HepG2 (cell line): ENCODE results near the gene PSRC1. TPM values are rescaled to one million over a fixed set of nuclear protein-coding genes. Genes with fewer than 3 reads are reported as not detected.

ENCODE experiments used
- ATAC-seq: fragments of 200-7000 bp; cut with Tn5 transposase; 3 replicates; pipeline ENCODE4 v1.9.1; 2020; ENCODE audit warnings: mild to moderate bottlenecking, moderate library complexity
- BruUV-seq: library from RNA; stranded (reverse); fragments of 400-500 nt; replicated peaks from 2 replicates; lab custom pipeline; 2021; lab: Mats Ljungman, UMichigan
- CTCF ChIA-PET: fragments of 300-600 bp; formaldehyde crosslinking; extraction: SDS; loops from one replicate; lab custom pipeline; 2021; ENCODE audit warnings: low total read pairs, inconsistent platforms, low intra/inter-chr PET ratio; lab: Yijun Ruan, JAX
- POLR2A ChIA-PET: fragments of 350-600 bp; sonication (Branson Sonifier 250); formaldehyde crosslinking; loops from one replicate; lab custom pipeline; 2020; ENCODE audit warnings: antibody characterized with exemption, inconsistent platforms; lab: Yijun Ruan, JAX
- DNase-seq: peaks from one replicate; pipeline ENCODE4 v3.0.0-alpha.2; 2015; ENCODE audit warnings: low spot score
- FAIRE-seq: peaks from 3 replicates; lab custom pipeline; 2011; peaks lifted over from hg19 to GRCh38; lab: Jason Lieb, UNC
- H2AFZ ChIP-seq: one replicate; pipeline ENCODE4 v1.6.1; 2011; ENCODE audit warnings: low read length, inconsistent platforms
- H3K27ac ChIP-seq: fragments of 300-600 bp; 3 replicates; pipeline ENCODE4 v1.8.0; 2011; ENCODE audit warnings: mixed run types, mild to moderate bottlenecking, mixed read lengths, low read length, inconsistent platforms; ENCODE audit not compliant: insufficient read depth; ENCODE audit errors: extremely low read length
- H3K27me3 ChIP-seq, 2 experiments: fragments of 200-600 bp in 1 of 2; 2 replicates in 1 of 2; 3 replicates in 1 of 2; pipeline versions ENCODE4 v1.6.0 to v1.8.0; 2011; ENCODE audit warnings: low read length in 2 of 2, mild to moderate bottlenecking in 2 of 2, moderate library complexity in 2 of 2, inconsistent platforms in 1 of 2; ENCODE audit not compliant: insufficient read depth in 2 of 2, control insufficient read depth in 1 of 2
- H3K36me3 ChIP-seq, 2 experiments: fragments of 200-600 bp in 1 of 2; replicated peaks in 1 of 2; 2 replicates in 1 of 2; 3 replicates in 1 of 2; pipeline versions ENCODE4 v1.5.1 to v1.8.0; 2011; ENCODE audit warnings: low read length in 2 of 2, inconsistent platforms in 1 of 2; ENCODE audit not compliant: insufficient read depth in 2 of 2, control insufficient read depth in 1 of 2
- H3K4me1 ChIP-seq: 2 replicates; pipeline ENCODE4 v1.5.1; 2012; ENCODE audit warnings: low read length, inconsistent platforms; ENCODE audit not compliant: insufficient read depth
- H3K4me2 ChIP-seq: 2 replicates; pipeline ENCODE4 v1.6.0; 2011; ENCODE audit warnings: low read depth, low read length, inconsistent platforms
- H3K4me3 ChIP-seq, 3 experiments: fragments of 200-600 bp in 1 of 3; sonication (generic), shearing (Covaris generic) in 1 of 3; replicated peaks in 1 of 3; 2 replicates each; pipeline ENCODE4 v1.5.1; 2011 to 2016; ENCODE audit warnings: low read length in 3 of 3, inconsistent platforms in 2 of 3, low read depth in 2 of 3, mild to moderate bottlenecking in 2 of 3, control low read depth in 1 of 3, mixed read lengths in 1 of 3; ENCODE audit not compliant: insufficient read depth in 1 of 3
- H3K79me2 ChIP-seq: one replicate; pipeline ENCODE4 v1.6.1; 2011; ENCODE audit warnings: low read length, inconsistent platforms; ENCODE audit not compliant: insufficient read depth
- H3K9ac ChIP-seq: 2 replicates; pipeline ENCODE4 v1.6.0; 2011; ENCODE audit warnings: mild to moderate bottlenecking, low read depth, low read length, inconsistent platforms; ENCODE audit not compliant: insufficient read depth
- H3K9me3 ChIP-seq: 2 replicates; pipeline ENCODE4 v1.5.1; 2012; ENCODE audit warnings: mild to moderate bottlenecking, low read length
- H4K20me1 ChIP-seq: 2 replicates; pipeline ENCODE4 v1.6.0; 2011; ENCODE audit warnings: inconsistent platforms, mild to moderate bottlenecking, low read length, moderate library complexity; ENCODE audit not compliant: insufficient read depth
- MAX ChIP-seq: IDR thresholded peaks from 2 replicates; pipeline ENCODE4 v1.6.1; 2012; ENCODE audit warnings: inconsistent platforms
- NONO ChIP-seq, 2 experiments: fragments of 450-650 bp in 1 of 2; sonication (generic) in 1 of 2; formaldehyde crosslinking in 1 of 2; IDR thresholded peaks in 1 of 2; conservative IDR thresholded peaks in 1 of 2; 2 replicates each; pipeline versions ENCODE4 v1.6.1 to v1.8.0; 2017 to 2022; ENCODE audit warnings: mild to moderate bottlenecking in 1 of 2, missing genetic modification reagents in 1 of 2, moderate library complexity in 1 of 2
- RAD21 ChIP-seq: fragments of 450-650 bp; formaldehyde crosslinking; IDR thresholded peaks from 2 replicates; pipeline ENCODE4 v1.5.0; 2020; ENCODE audit warnings: mild to moderate bottlenecking
- SRY ChIP-seq: sonication (generic); formaldehyde crosslinking; IDR thresholded peaks from 2 replicates; pipeline ENCODE4 v1.8.0; 2022; ENCODE audit warnings: mild to moderate bottlenecking, missing genetic modification reagents
- STAT6 ChIP-seq: sonication (generic); formaldehyde crosslinking; IDR thresholded peaks from 2 replicates; pipeline ENCODE4 v1.4.0; 2020; ENCODE audit warnings: missing genetic modification reagents, mild to moderate bottlenecking, borderline replicate concordance
- UBTF ChIP-seq: sonication (generic); formaldehyde crosslinking; IDR thresholded peaks from 2 replicates; pipeline ENCODE4 v1.4.0; 2020; ENCODE audit warnings: mild to moderate bottlenecking, missing genetic modification reagents
- ZNF326 ChIP-seq: sonication (generic); formaldehyde crosslinking; IDR thresholded peaks from 2 replicates; pipeline ENCODE4 v1.4.0; 2020; ENCODE audit warnings: missing genetic modification reagents, borderline replicate concordance
- ZNF331 ChIP-seq: sonication (generic); formaldehyde crosslinking; IDR thresholded peaks from 2 replicates; pipeline ENCODE4 v1.4.0; 2020; ENCODE audit warnings: missing genetic modification reagents
- ZNF343 ChIP-seq: sonication (generic); formaldehyde crosslinking; IDR thresholded peaks from 2 replicates; pipeline ENCODE4 v1.4.0; 2020; ENCODE audit warnings: mild to moderate bottlenecking, missing genetic modification reagents
- ZNF776 ChIP-seq: sonication (generic); formaldehyde crosslinking; IDR thresholded peaks from 2 replicates; pipeline ENCODE4 v1.4.0; 2020; ENCODE audit warnings: mild to moderate bottlenecking, missing genetic modification reagents
- ZSCAN31 ChIP-seq: sonication (generic); formaldehyde crosslinking; IDR thresholded peaks from 2 replicates; pipeline ENCODE4 v1.5.0; 2020; ENCODE audit warnings: low read depth, mild to moderate bottlenecking, missing genetic modification reagents
- WGBS: methylation state at CpG from one replicate; pipeline ENCODE4 v1.1.6; 2017; ENCODE audit warnings: low lambda C conversion rate; 5-methylcytosine and 5-hydroxymethylcytosine counted together
- in situ Hi-C: cut with HindIII; loops from 2 replicates; pipeline ENCODE4 v1.10.0; 2017; ENCODE audit warnings: low pct_unique_long_range_greater_than_20kb; ENCODE audit not compliant: extremely low pct_ligation_motif_present
- intact Hi-C: fragments of 100-400 bp; cut with micrococcal nuclease; formaldehyde crosslinking; loops from one replicate; pipeline ENCODE4 v1.10.0; 2022; ENCODE audit not compliant: unreplicated experiment
- polyA plus RNA-seq, 8 experiments: library from polyadenylated mRNA; depleted of rRNA in 3 of 8; stranded (reverse) in 7 of 8; unstranded in 1 of 8; fragments of >200 nt; fragmentation: Illumina TruSeq in 4 of 8; extraction: Trizol in 4 of 8; gene quantifications; 2 replicates each; pipeline versions ENCODE4 v1.2.1 to v1.2.3, GENCODE V29; 2011 to 2016; ENCODE audit warnings: low read depth in 4 of 8, missing spikeins in 1 of 8, mixed read lengths in 1 of 8; ENCODE audit not compliant: insufficient read depth in 1 of 8
- total RNA-seq, 5 experiments: library from RNA; depleted of rRNA; stranded (reverse); fragments of >200 nt; fragmentation: Illumina TruSeq; extraction: Trizol; gene quantifications; 2 replicates each; pipeline ENCODE4 v1.2.3, GENCODE V29; 2016; ENCODE audit warnings: low read depth in 1 of 5
- TF ChIP-seq, protein P1 (sequence below): sonication (generic); formaldehyde crosslinking; IDR thresholded peaks from 2 replicates; pipeline ENCODE4 v1.4.0; 2020; ENCODE audit warnings: missing genetic modification reagents
- TF ChIP-seq, protein P2 (sequence below): sonication (generic); formaldehyde crosslinking; IDR thresholded peaks from 2 replicates; pipeline ENCODE4 v1.5.0; 2020; ENCODE audit warnings: mild to moderate bottlenecking, missing genetic modification reagents, borderline replicate concordance

PSRC1 gene
- total and polyA plus RNA-seq, 2 of the 13 experiments (the other 11 are each of a cell fraction or from before 2014, with no cell fraction given) = 28.6 to 30.3 TPM

DNA sequence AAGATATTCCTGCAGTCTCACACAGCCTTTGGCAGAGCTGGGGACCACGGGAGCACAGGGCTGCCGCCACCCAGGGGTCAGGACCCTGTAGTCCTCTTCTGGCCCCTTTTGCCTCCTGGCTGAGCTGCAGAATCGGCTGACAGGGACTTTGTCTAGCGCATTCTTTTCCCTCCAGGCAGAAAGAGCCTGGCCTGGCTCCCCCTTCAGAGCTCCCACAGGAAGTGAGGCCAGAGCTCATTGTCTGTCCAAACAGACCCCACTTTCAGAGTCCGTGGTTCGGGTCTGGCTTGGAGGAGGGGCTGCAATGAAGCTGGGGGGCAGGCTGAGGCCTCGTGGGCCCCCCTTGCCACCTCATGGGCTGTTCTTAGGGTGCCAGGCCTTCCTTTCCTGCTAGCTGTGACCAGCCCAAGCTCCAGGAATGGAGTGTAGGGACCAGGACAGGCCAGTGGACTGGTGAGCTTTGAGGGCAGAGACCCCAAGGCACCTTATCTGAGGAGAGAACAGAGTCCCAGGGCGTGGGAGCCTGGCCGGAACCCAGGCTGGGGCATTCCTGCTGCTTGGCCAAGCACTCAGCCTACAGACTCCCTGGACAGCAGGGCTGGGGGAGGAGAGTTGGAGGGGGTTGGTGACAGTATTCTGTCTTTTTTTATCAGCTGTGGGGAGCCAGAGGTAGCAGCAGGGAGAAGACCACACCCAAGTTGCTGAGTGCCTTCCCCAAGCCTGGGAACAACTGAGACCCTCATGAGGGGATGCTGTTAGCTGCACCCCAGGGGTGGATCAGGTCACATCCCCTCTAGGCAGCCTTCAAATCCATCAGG lies 28.9 kb downstream of the PSRC1 start:
- H3K9ac ChIP-seq = peak overlapping the region; percentile 71
- WGBS = 0% methylated on average over 4 of the region's 9 CpGs
- H3K4me1 ChIP-seq = peaks cover 46% of the 10 kb centered on the region
- ChIA-PET CTCF (interaction anchor here (1.6 kb wide), 1 partner anchor 53 kb away, joined by 3 read pairs; no protein-coding TSS in a partner anchor), POLR2A (interaction anchor here (0.5 to 1.9 kb wide), 14 partner anchors 7 to 229 kb away, joined by 3 to 10 read pairs (median 4); partner anchors contain the start of genes PSRC1, SARS1 and SORT1)
- H3K27ac ChIP-seq = peak overlapping the region; percentile 88
- in situ Hi-C loops (no loop called here), intact Hi-C loops (no loop called here)
- DNase-seq = peak; percentile 69
- H3K79me2 ChIP-seq = no peaks in the 10 kb centered on the region
- ATAC-seq = peak; percentile 70
- H3K4me2 ChIP-seq = peak overlapping the region; percentile 91
- no peak overlapping the region for H2AFZ ChIP-seq
- H3K4me3 ChIP-seq = peak overlapping the region; percentile 29 to 59 (median 44); a peak in 5 of 6 replicates
- no peaks in the 10 kb centered on the region for H3K9me3 ChIP-seq
- BruUV-seq = no TSS peak
- peak; percentile 71 for FAIRE-seq
- no peaks in the 10 kb centered on the region for H4K20me1 ChIP-seq
- no peaks in the 10 kb centered on the region for H3K27me3 ChIP-seq
- H3K36me3 ChIP-seq = peaks cover 0 to 2% of the 10 kb centered on the region in 2 experiments; a peak in 1 of 5 replicates
- TF ChIP-seq SRY (CRISPR knock-in tag) (no peak), MAX (peak; percentile 29; the same call in 1 of the 2 replicates), ZNF776 (no peak), NONO (IDR thresholded peaks at IDR 0.05) (no peak), NONO (CRISPR knock-in tag; conservative IDR thresholded peaks at IDR 0.05) (peak; percentile 65; the same call in 1 of the 2 replicates), ZNF343 (CRISPR knock-in tag) (no peak), ZNF331 (CRISPR knock-in tag) (no peak), STAT6 (CRISPR knock-in tag) (no peak), UBTF (CRISPR knock-in tag) (peak; percentile 49; the same call in 1 of the 2 replicates), ZSCAN31 (CRISPR knock-in tag) (0 out of 2 replicates have a peak, but pooled peaks have one; percentile 54), ZNF326 (CRISPR knock-in tag) (no peak), RAD21 (CRISPR knock-in tag) (no peak)
- TF ChIP-seq, protein P1, sequence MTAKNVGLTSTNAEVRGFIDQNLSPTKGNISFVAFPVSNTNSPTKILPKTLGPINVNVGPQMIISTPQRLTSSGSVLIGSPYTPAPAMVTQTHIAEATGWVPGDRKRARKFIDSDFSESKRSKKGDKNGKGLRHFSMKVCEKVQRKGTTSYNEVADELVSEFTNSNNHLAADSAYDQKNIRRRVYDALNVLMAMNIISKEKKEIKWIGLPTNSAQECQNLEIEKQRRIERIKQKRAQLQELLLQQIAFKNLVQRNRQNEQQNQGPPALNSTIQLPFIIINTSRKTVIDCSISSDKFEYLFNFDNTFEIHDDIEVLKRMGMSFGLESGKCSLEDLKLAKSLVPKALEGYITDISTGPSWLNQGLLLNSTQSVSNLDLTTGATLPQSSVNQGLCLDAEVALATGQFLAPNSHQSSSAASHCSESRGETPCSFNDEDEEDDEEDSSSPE (CRISPR knock-in tag) = peak; percentile 48; the same call in 1 of the 2 replicates
- TF ChIP-seq, protein P2, sequence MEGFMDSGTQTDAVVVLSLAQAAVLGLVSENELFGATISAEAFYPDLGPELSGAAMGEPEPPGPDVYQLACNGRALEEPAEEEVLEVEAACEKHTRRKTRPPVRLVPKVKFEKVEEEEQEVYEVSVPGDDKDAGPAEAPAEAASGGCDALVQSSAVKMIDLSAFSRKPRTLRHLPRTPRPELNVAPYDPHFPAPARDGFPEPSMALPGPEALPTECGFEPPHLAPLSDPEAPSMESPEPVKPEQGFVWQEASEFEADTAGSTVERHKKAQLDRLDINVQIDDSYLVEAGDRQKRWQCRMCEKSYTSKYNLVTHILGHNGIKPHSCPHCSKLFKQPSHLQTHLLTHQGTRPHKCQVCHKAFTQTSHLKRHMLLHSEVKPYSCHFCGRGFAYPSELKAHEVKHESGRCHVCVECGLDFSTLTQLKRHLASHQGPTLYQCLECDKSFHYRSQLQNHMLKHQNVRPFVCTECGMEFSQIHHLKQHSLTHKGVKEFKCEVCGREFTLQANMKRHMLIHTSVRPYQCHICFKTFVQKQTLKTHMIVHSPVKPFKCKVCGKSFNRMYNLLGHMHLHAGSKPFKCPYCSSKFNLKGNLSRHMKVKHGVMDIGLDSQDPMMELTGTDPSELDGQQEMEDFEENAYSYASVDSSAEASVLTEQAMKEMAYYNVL = no peak
